Prostate gland (tissue), 2 donors: ENCODE measurements around the gene ACTRT2.

Source experiments
- POLR2AphosphoS5 ChIP-seq: sonication (generic); formaldehyde crosslinking; IDR thresholded peaks from one replicate; pipeline ENCODE4 v1.6.1; 2017; ENCODE audit warnings: antibody characterized with exemption
- TF ChIP-seq, protein P1 (sequence below), 4 experiments: fragments of 200-600 bp in 2 of 4; fragments of 450-650 bp in 2 of 4; sonication (generic) in 2 of 4; IDR thresholded peaks; 1 replicate in 3 of 4; 2 replicates in 1 of 4; pipeline ENCODE4 v1.5.1; 2016 to 2019; ENCODE audit warnings: antibody characterized with exemption in 4 of 4, mild to moderate bottlenecking in 2 of 4, moderate library complexity in 2 of 4

GRCh38 chr1:2979191-2980072 lies 41.8 kb upstream of the ACTRT2 start:
- TF ChIP-seq, protein P1, sequence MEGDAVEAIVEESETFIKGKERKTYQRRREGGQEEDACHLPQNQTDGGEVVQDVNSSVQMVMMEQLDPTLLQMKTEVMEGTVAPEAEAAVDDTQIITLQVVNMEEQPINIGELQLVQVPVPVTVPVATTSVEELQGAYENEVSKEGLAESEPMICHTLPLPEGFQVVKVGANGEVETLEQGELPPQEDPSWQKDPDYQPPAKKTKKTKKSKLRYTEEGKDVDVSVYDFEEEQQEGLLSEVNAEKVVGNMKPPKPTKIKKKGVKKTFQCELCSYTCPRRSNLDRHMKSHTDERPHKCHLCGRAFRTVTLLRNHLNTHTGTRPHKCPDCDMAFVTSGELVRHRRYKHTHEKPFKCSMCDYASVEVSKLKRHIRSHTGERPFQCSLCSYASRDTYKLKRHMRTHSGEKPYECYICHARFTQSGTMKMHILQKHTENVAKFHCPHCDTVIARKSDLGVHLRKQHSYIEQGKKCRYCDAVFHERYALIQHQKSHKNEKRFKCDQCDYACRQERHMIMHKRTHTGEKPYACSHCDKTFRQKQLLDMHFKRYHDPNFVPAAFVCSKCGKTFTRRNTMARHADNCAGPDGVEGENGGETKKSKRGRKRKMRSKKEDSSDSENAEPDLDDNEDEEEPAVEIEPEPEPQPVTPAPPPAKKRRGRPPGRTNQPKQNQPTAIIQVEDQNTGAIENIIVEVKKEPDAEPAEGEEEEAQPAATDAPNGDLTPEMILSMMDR (IDR thresholded peaks at IDR 0.05) = no peak
- TF ChIP-seq POLR2AphosphoS5 = no peak
